Endodermal cell (in vitro differentiated cells): ENCODE data around the gene PLPP4. TPM values are rescaled to one million over a fixed set of nuclear protein-coding genes. Genes with fewer than 3 reads are reported as not detected.

ENCODE experiments used
- DNase-seq: peaks from one replicate; pipeline ENCODE4 v3.0.0-alpha.2; 2017
- H3K27ac ChIP-seq: 2 replicates; pipeline ENCODE4 v1.5.1; 2013; ENCODE audit warnings: mild to moderate bottlenecking, low read depth, low read length, moderate library complexity
- H3K27me3 ChIP-seq: 2 replicates; pipeline ENCODE4 v1.6.1; 2013; ENCODE audit warnings: mild to moderate bottlenecking, low read length, moderate library complexity; ENCODE audit not compliant: insufficient read depth, control insufficient read depth, poor library complexity, severe bottlenecking
- H3K36me3 ChIP-seq: 2 replicates; pipeline ENCODE4 v1.7.0; 2013; ENCODE audit warnings: mild to moderate bottlenecking, low read length, moderate library complexity; ENCODE audit not compliant: control insufficient read depth, insufficient read depth
- H3K4me1 ChIP-seq: one replicate; pipeline ENCODE4 v1.7.0; 2013; ENCODE audit warnings: low read length; ENCODE audit not compliant: control insufficient read depth, insufficient read depth
- H3K4me3 ChIP-seq: 2 replicates; pipeline ENCODE4 v1.5.1; 2013; ENCODE audit warnings: mild to moderate bottlenecking, low read length, moderate library complexity
- H3K9ac ChIP-seq: 2 replicates; pipeline ENCODE4 v1.6.1; 2013; ENCODE audit warnings: mild to moderate bottlenecking, low read length, moderate library complexity; ENCODE audit not compliant: poor library complexity, severe bottlenecking; ENCODE audit errors: extremely low read depth
- H3K9me3 ChIP-seq: 2 replicates; pipeline ENCODE4 v1.6.1; 2013; ENCODE audit warnings: mild to moderate bottlenecking, low read length, moderate library complexity; ENCODE audit not compliant: control insufficient read depth
- H3K27ac Mint-ChIP-seq: 2 replicates; pipeline ENCODE4 v1.8.0; 2020; ENCODE audit warnings: mixed read lengths
- H3K27me3 Mint-ChIP-seq: 2 replicates; pipeline ENCODE4 v1.8.0; 2021; ENCODE audit warnings: mild to moderate bottlenecking, mixed read lengths; ENCODE audit not compliant: insufficient read depth
- H3K36me3 Mint-ChIP-seq: 2 replicates; pipeline ENCODE4 v1.8.0; 2020; ENCODE audit warnings: low read depth, mixed read lengths
- H3K4me1 Mint-ChIP-seq: 2 replicates; pipeline ENCODE4 v1.8.0; 2020; ENCODE audit warnings: mixed read lengths
- H3K4me3 Mint-ChIP-seq: 2 replicates; pipeline ENCODE4 v1.8.0; 2020; ENCODE audit warnings: mild to moderate bottlenecking, moderate library complexity, mixed read lengths
- H3K9me3 Mint-ChIP-seq: 2 replicates; pipeline ENCODE4 v1.8.0; 2020; ENCODE audit warnings: mild to moderate bottlenecking, mixed read lengths
- CTCF ChIP-seq: fragments of 200-600 bp; sonication (generic); conservative IDR thresholded peaks from 2 replicates; pipeline ENCODE4 v1.5.0; 2021; ENCODE audit warnings: antibody characterized with exemption, mild to moderate bottlenecking
- WGBS, 2 experiments: methylation state at CpG; one replicate each; pipeline versions ENCODE4 v1.1.5 to v1.1.7; 2013; ENCODE audit warnings: missing lambda C conversion rate in 2 of 2, mixed read lengths in 1 of 2; ENCODE audit not compliant: insufficient coverage in 1 of 2, insufficient read length in 1 of 2; 5-methylcytosine and 5-hydroxymethylcytosine counted together
- total RNA-seq, 2 donors: library from RNA; stranded (reverse); fragmentation: NEBNext Ultra II Directional in 1 of 2; extraction: Animal tissue kit (Norgen Biotek cat#: 25700) in 1 of 2; gene quantifications; 2 replicates in 1 of 2; 3 replicates in 1 of 2; pipeline ENCODE4 v1.2.1, GENCODE V29; 2021

PLPP4 gene
- total RNA-seq, 2 donors from 2014 or later, result 8.7 to 14.4 TPM

GRCh38 chr10:120600871-120601649, 144.0 kb downstream of the PLPP4 start:
- DNase-seq, result peak; percentile 82
- Mint-ChIP-seq H3K9me3 (peaks cover 19% of the 10 kb centered on the region), H3K27me3 (peaks cover 1% of the 10 kb centered on the region), H3K4me1 (peaks cover 8% of the 10 kb centered on the region), H3K36me3 (peaks cover 2% of the 10 kb centered on the region), H3K4me3 (no peak overlapping the region), H3K27ac (peak overlapping the region; percentile 4)
- 87 to 90% methylated on average over 10 to 12 of the region's 12 CpGs for WGBS, 2 experiments
- Histone ChIP-seq H3K9me3 (peaks cover 15% of the 10 kb centered on the region), H3K27me3 (no peaks in the 10 kb centered on the region), H3K4me1 (no peaks in the 10 kb centered on the region), H3K9ac (no peak overlapping the region), H3K36me3 (no peaks in the 10 kb centered on the region), H3K4me3 (no peak overlapping the region), H3K27ac (no peak overlapping the region)
- peak; percentile 79 for TF ChIP-seq CTCF

- Histone ChIP-seq H3K4me1 (no peaks in the 10 kb centered on the region), H3K27ac (no peak overlapping the region), H3K27me3 (no peaks in the 10 kb centered on the region), H3K9me3 (peaks cover 15% of the 10 kb centered on the region), H3K9ac (no peak overlapping the region), H3K4me3 (no peak overlapping the region), H3K36me3 (no peaks in the 10 kb centered on the region)
- Mint-ChIP-seq H3K9me3 (peaks cover 19% of the 10 kb centered on the region), H3K4me1 (peaks cover 8% of the 10 kb centered on the region), H3K4me3 (no peak overlapping the region), H3K27ac (no peak overlapping the region), H3K27me3 (peaks cover 1% of the 10 kb centered on the region), H3K36me3 (peaks cover 2% of the 10 kb centered on the region)
- DNase-seq, result no peak
- TF ChIP-seq CTCF, result no peak
- WGBS, 2 experiments, result 100% methylated on average over 2 of the region's 2 CpGs; no CpG with 5 or more reads in 1 of the 2 experiments
Measured at GRCh38 chr10:120601999-120602398, 145.0 kb downstream of the PLPP4 start.

DNA sequence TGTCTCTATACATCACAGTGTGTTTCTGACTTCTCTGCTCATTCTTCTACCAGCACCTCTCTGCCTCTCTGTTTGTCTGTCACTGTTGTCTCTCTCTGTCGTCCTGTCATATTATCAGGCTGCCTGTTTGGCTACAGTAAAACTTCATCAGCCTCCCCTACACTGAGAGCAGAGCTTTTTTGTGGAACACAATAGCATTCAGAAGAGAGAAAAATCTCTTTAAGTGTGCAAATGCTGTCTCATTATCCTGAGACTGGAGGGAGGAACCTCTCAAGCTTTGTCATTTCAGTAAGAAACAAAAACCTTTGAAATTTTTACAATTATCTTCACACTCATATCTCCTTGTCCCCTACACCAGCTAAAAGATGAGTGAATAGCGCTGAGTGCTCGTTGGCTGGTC, 148.4 kb downstream of the PLPP4 start:
- peaks cover 15% of the 10 kb centered on the region for H3K9me3 ChIP-seq
- H3K4me3 ChIP-seq, result no peak overlapping the region
- no peak for TF ChIP-seq CTCF
- H3K4me1 ChIP-seq, result no peaks in the 10 kb centered on the region
- Mint-ChIP-seq H3K36me3 (peaks cover 2% of the 10 kb centered on the region), H3K27me3 (peaks cover 1% of the 10 kb centered on the region), H3K27ac (no peak overlapping the region), H3K4me3 (no peak overlapping the region), H3K9me3 (peaks cover 19% of the 10 kb centered on the region), H3K4me1 (peaks cover 7% of the 10 kb centered on the region)
- H3K36me3 ChIP-seq, result no peaks in the 10 kb centered on the region
- WGBS, 2 experiments, result 63 to 81% methylated on average over 3 of the region's 3 CpGs
- DNase-seq, result no peak
- H3K27me3 ChIP-seq, result no peaks in the 10 kb centered on the region
- H3K9ac ChIP-seq, result no peak overlapping the region
- no peak overlapping the region for H3K27ac ChIP-seq
